Measurements from ENCODE around the gene NAGA. TPM values are rescaled to one million over a fixed set of nuclear protein-coding genes. Genes with fewer than 3 reads are reported as not detected.

NAGA gene
- total and polyA plus RNA-seq, 9 of the 15 experiments (the other 6 are each of a cell fraction or from before 2014, with no cell fraction given): 6.5 to 20.6 (median 17.4) TPM

DNA sequence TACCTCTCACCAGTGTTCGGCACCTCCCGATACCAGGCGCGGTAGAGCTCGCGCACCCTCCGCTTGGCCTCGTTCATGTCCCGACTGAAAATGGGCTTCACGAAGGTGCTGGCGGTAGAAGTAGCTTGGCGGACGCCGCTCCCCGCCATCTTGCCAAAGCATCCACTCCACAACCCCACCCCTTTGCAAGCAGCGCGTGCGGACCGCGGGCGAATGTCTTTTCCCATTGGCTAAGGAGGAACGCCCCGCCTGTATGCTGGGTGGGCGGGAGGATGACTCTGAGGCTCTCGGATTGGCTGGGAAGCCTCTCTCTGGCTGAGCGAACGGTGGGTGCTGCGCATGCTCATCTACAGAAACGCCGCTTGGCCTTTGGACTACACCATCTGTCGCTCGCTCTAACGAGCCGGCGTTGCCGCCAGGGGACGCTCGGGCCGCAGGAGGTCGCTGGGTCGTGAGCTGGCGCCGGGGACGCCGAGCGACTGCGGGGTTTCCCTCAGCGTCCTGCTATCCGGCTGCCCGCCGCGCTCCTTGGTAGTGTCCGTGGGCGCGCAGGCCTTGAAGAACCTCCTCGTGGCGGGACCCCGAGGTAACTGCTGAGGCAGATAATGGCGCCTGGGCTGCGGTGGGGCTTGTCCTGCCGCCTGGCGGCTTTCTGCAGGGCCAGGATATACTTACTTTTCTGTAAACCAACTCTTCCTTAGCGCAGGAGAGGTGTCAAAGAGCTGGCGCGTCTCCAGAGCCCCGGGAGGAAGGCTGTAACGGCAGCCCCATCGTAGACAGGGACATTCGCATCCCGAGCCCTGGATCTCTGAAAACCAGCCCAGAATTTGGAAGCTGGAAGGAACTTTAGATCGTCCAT, 20.2 kb upstream of the NAGA start, which contains the start of gene NDUFA6 (continued):
- TF ChIP-seq CHD2 (IDR thresholded peaks at IDR 0.05; ENCODE audit: low read depth, low read length) (no peak), FOSL1 (tag; conservative IDR thresholded peaks at IDR 0.05) (no peak), E2F3 (CRISPR knock-in tag; IDR thresholded peaks at IDR 0.05) (no peak), ATF1 (CRISPR knock-in tag; IDR thresholded peaks at IDR 0.05) (no peak), ATF1 (tag; IDR thresholded peaks at IDR 0.05) (peak; percentile 20), CHCHD3 (CRISPR knock-in tag; IDR thresholded peaks at IDR 0.05) (no peak), E2F5 (CRISPR knock-in tag; IDR thresholded peaks at IDR 0.05) (0 out of 2 replicates have a peak, but pooled peaks have one; percentile 62), NR2C2 (CRISPR knock-in tag; IDR thresholded peaks at IDR 0.05) (no peak), NR2C2 (tag; IDR thresholded peaks at IDR 0.05) (peak; percentile 73), POLR2B (IDR thresholded peaks at IDR 0.05; ENCODE audit: low read depth, partially characterized antibody) (peak; percentile 77), ZNF586 (CRISPR knock-in tag; conservative IDR thresholded peaks at IDR 0.05) (no peak), SMARCC2 (IDR thresholded peaks at IDR 0.05; ENCODE audit: low read depth) (no peak), BRD4 (IDR thresholded peaks at IDR 0.05) (0 out of 2 replicates have a peak, but pooled peaks have one; percentile 53), L3MBTL2 (IDR thresholded peaks at IDR 0.05) (peak; percentile 87), HMGN3 (IDR thresholded peaks at IDR 0.05; ENCODE audit: borderline replicate concordance, extremely low read depth, insufficient read length, low read depth, low read length) (peak; percentile 22), SP2 (IDR thresholded peaks at IDR 0.05; ENCODE audit: extremely low read depth, low read depth, low read length, poor library complexity, severe bottlenecking) (peak; percentile 22), SIN3B (IDR thresholded peaks at IDR 0.05; ENCODE audit: low read depth) (peak; percentile 68; the same call in 1 of the 2 replicates)
- TF ChIP-seq, protein P1, sequence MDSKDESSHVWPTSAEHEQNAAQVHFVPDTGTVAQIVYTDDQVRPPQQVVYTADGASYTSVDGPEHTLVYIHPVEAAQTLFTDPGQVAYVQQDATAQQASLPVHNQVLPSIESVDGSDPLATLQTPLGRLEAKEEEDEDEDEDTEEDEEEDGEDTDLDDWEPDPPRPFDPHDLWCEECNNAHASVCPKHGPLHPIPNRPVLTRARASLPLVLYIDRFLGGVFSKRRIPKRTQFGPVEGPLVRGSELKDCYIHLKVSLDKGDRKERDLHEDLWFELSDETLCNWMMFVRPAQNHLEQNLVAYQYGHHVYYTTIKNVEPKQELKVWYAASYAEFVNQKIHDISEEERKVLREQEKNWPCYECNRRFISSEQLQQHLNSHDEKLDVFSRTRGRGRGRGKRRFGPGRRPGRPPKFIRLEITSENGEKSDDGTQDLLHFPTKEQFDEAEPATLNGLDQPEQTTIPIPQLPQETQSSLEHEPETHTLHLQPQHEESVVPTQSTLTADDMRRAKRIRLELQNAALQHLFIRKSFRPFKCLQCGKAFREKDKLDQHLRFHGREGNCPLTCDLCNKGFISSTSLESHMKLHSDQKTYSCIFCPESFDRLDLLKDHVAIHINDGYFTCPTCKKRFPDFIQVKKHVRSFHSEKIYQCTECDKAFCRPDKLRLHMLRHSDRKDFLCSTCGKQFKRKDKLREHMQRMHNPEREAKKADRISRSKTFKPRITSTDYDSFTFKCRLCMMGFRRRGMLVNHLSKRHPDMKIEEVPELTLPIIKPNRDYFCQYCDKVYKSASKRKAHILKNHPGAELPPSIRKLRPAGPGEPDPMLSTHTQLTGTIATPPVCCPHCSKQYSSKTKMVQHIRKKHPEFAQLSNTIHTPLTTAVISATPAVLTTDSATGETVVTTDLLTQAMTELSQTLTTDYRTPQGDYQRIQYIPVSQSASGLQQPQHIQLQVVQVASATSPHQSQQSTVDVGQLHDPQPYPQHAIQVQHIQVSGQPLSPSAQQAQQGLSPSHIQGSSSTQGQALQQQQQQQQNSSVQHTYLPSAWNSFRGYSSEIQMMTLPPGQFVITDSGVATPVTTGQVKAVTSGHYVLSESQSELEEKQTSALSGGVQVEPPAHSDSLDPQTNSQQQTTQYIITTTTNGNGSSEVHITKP (IDR thresholded peaks at IDR 0.05; ENCODE audit: partially characterized antibody): peak; percentile 96
- TF ChIP-seq, protein P2, sequence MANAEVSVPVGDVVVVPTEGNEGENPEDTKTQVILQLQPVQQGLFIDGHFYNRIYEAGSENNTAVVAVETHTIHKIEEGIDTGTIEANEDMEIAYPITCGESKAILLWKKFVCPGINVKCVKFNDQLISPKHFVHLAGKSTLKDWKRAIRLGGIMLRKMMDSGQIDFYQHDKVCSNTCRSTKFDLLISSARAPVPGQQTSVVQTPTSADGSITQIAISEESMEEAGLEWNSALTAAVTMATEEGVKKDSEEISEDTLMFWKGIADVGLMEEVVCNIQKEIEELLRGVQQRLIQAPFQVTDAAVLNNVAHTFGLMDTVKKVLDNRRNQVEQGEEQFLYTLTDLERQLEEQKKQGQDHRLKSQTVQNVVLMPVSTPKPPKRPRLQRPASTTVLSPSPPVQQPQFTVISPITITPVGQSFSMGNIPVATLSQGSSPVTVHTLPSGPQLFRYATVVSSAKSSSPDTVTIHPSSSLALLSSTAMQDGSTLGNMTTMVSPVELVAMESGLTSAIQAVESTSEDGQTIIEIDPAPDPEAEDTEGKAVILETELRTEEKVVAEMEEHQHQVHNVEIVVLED (CRISPR knock-in tag; IDR thresholded peaks at IDR 0.05): 0 out of 2 replicates have a peak, but pooled peaks have one; percentile 43

Measured in K562 (cell line).